K562 (cell line): Measurements from ENCODE around the gene MYO1D. TPM values are rescaled to one million over a fixed set of nuclear protein-coding genes. Genes with fewer than 3 reads are reported as not detected.

Source experiments
- ATF1 ChIP-seq, 2 experiments: fragments of 450-650 bp in 1 of 2; IDR thresholded peaks; 2 replicates each; pipeline ENCODE4 v1.6.1; 2016; ENCODE audit warnings: missing compliant biosample characterization in 1 of 2, missing genetic modification characterization in 1 of 2
- CXXC5 ChIP-seq: fragments of 250-450 bp; sonication (Bioruptor Pico); IDR thresholded peaks from 2 replicates; pipeline ENCODE4 v1.8.0; 2022; ENCODE audit warnings: inconsistent platforms, mild to moderate bottlenecking, moderate library complexity
- ESRRA ChIP-seq: fragments of 450-650 bp; IDR thresholded peaks from 2 replicates; pipeline ENCODE4 v1.6.1; 2014; ENCODE audit warnings: low read depth, mild to moderate bottlenecking, moderate library complexity, borderline replicate concordance
- ETV6 ChIP-seq, 3 experiments: fragments of 150-350 bp in 1 of 3; sonication (generic) in 1 of 3; formaldehyde crosslinking in 1 of 3; IDR thresholded peaks; 2 replicates each; pipeline versions ENCODE4 v1.6.1 to v1.8.0; 2014 to 2022; ENCODE audit warnings: borderline replicate concordance in 2 of 3, low read depth in 2 of 3, antibody characterized with exemption in 1 of 3, low read length in 1 of 3, mild to moderate bottlenecking in 1 of 3, missing genetic modification reagents in 1 of 3
- MEIS2 ChIP-seq: fragments of 450-650 bp; IDR thresholded peaks from 2 replicates; pipeline ENCODE4 v1.6.1; 2014; ENCODE audit warnings: mild to moderate bottlenecking; ENCODE audit not compliant: partially characterized antibody
- MTA1 ChIP-seq: fragments of 450-650 bp; IDR thresholded peaks from 2 replicates; pipeline ENCODE4 v1.6.1; 2017; ENCODE audit warnings: borderline replicate concordance
- MTA2 ChIP-seq: fragments of 450-650 bp; IDR thresholded peaks from 2 replicates; pipeline ENCODE4 v1.6.1; 2016; ENCODE audit warnings: low read depth
- RAD21 ChIP-seq, 2 experiments: fragments of 250-450 bp in 1 of 2; fragments of 450-650 bp in 1 of 2; sonication (Bioruptor Pico) in 1 of 2; formaldehyde crosslinking in 1 of 2; IDR thresholded peaks in 1 of 2; conservative IDR thresholded peaks in 1 of 2; 2 replicates each; pipeline versions ENCODE4 v1.4.0 to v1.8.0; 2020 to 2022; ENCODE audit warnings: mild to moderate bottlenecking in 2 of 2, moderate library complexity in 1 of 2
- SMAD4 ChIP-seq: fragments of 250-450 bp; sonication (Bioruptor Pico); conservative IDR thresholded peaks from 2 replicates; pipeline ENCODE4 v1.8.0; 2021; ENCODE audit warnings: inconsistent platforms, mild to moderate bottlenecking, moderate library complexity
- SMARCE1 ChIP-seq: fragments of 450-650 bp; IDR thresholded peaks from 2 replicates; pipeline ENCODE4 v1.7.1; 2016; ENCODE audit warnings: mild to moderate bottlenecking
- SRSF3 ChIP-seq: fragments of 200-400 bp; formaldehyde crosslinking; IDR thresholded peaks from 2 replicates; pipeline ENCODE4 v1.6.1; 2016; ENCODE audit warnings: mild to moderate bottlenecking, low read length, moderate library complexity; ENCODE audit not compliant: insufficient read depth
- TAL1 ChIP-seq: fragments of 450-650 bp; IDR thresholded peaks from 2 replicates; pipeline ENCODE4 v1.6.1; 2016; ENCODE audit warnings: mild to moderate bottlenecking
- TRIM24 ChIP-seq, 2 experiments: fragments of 450-650 bp; IDR thresholded peaks; 2 replicates each; pipeline ENCODE4 v1.6.1; 2016
- ZBTB17 ChIP-seq: fragments of 450-650 bp; formaldehyde crosslinking; IDR thresholded peaks from 2 replicates; pipeline ENCODE4 v1.4.0; 2020; ENCODE audit warnings: mild to moderate bottlenecking
- ZNF140 ChIP-seq: fragments of 250-450 bp; sonication (Bioruptor Pico); IDR thresholded peaks from 2 replicates; pipeline ENCODE4 v1.8.0; 2021; ENCODE audit warnings: moderate library complexity, mild to moderate bottlenecking, inconsistent platforms
- ZNF239 ChIP-seq: fragments of 250-450 bp; sonication (Bioruptor Pico); IDR thresholded peaks from 2 replicates; pipeline ENCODE4 v1.4.0; 2020; ENCODE audit warnings: mild to moderate bottlenecking
- ZZZ3 ChIP-seq: fragments of 450-650 bp; IDR thresholded peaks from 2 replicates; pipeline ENCODE4 v1.6.1; 2016; ENCODE audit warnings: antibody characterized with exemption, mild to moderate bottlenecking, moderate library complexity
- polyA plus RNA-seq, 8 experiments: library from polyadenylated mRNA; depleted of rRNA in 4 of 8; stranded (reverse) in 5 of 8; unstranded in 3 of 8; fragments of >200 nt; fragmentation: Nextera tagmentation in 2 of 8; fragmentation: Illumina TruSeq in 1 of 8; extraction: Ambion mirVana in 2 of 8; extraction: Trizol in 1 of 8; gene quantifications; 2 replicates each; pipeline versions ENCODE4 v1.2.1 to v1.2.3, GENCODE V29; 2011 to 2014; ENCODE audit warnings: inconsistent platforms in 1 of 8, missing spikeins in 1 of 8
- total RNA-seq, 7 experiments: library from RNA; depleted of rRNA in 6 of 7; stranded (reverse); fragments of >200 nt in 6 of 7; fragmentation: Illumina TruSeq in 2 of 7; extraction: Trizol in 2 of 7; gene quantifications; 2 replicates each; pipeline versions ENCODE4 v1.2.1 to v1.2.3, GENCODE V29; 2011 to 2021; ENCODE audit warnings: low replicate concordance in 1 of 7
- TF ChIP-seq, protein P1 (sequence below): sonication (generic); formaldehyde crosslinking; IDR thresholded peaks from 2 replicates; pipeline ENCODE4 v1.8.1; 2023; ENCODE audit warnings: mild to moderate bottlenecking, missing genetic modification reagents, moderate library complexity
- TF ChIP-seq, protein P2 (sequence below), 2 experiments: fragments of 450-650 bp; formaldehyde crosslinking in 1 of 2; IDR thresholded peaks; 2 replicates each; pipeline versions ENCODE4 v1.4.0 to v1.6.1; 2014 to 2020; ENCODE audit warnings: mild to moderate bottlenecking in 2 of 2, borderline replicate concordance in 1 of 2, low read depth in 1 of 2

The MYO1D gene
- total and polyA plus RNA-seq, 9 of the 15 experiments (the other 6 are each of a cell fraction or from before 2014, with no cell fraction given): 2.1 to 71.2 (median 45.4) TPM

DNA sequence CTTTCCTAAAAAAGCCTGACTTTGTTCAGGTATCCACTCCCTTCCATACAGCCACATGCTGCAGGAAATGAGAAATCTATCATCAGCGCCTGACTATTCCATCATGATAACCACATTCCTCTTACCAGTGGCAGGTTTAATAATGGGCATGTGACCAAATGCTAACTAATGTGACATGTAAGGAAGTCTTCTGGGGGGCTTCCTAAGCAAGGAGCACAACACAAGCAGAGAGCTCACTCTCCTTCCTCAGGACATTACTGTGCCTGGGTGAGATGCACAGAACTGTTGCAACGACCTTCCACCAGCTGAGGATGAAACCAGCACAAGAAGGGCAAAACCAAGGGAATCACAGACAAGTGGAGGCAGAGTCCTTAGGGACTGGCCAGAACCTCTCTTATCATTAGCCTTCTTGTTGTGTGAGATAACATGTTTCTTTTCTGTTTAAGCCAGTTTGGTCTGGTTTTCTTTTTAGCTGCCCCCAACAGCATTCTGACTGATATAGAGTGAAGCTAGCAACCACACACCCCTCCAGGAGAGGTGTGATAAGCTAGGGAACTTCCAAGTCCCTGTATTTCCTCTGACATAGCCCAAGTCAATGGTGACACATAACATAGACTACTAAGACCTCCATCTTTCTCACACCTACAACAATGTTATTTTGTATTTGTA is 16.9 kb downstream of the MYO1D start (continued):
- TF ChIP-seq TAL1 (peak; percentile 80), ZNF239 (CRISPR knock-in tag) (0 out of 2 replicates have a peak, but pooled peaks have one; percentile 33), MEIS2 (peak; percentile 41), ZBTB17 (CRISPR knock-in tag) (no peak), TRIM24 (IDR thresholded peaks at IDR 0.05) (peak; percentile 69 to 91; a peak in 2 of 4 replicates), RAD21 (CRISPR knock-in tag; conservative IDR thresholded peaks at IDR 0.05 in 1 of 2, IDR thresholded peaks at IDR 0.05 in 1 of 2) (peak in 1 of 2 experiments; percentile 23; a peak in 1 of 4 replicates), MTA1 (0 out of 2 replicates have a peak, but pooled peaks have one; percentile 55), ATF1 (CRISPR knock-in tag; IDR thresholded peaks at IDR 0.05) (no peak), ATF1 (tag; IDR thresholded peaks at IDR 0.05) (peak; percentile 33; the same call in 1 of the 2 replicates), SMAD4 (peak; percentile 42; the same call in 1 of the 2 replicates), ZZZ3 (no peak), ZNF140 (CRISPR knock-in tag) (no peak), MTA2 (peak; percentile 60), ESRRA (peak; percentile 86), SMARCE1 (0 out of 2 replicates have a peak, but pooled peaks have one; percentile 70), SRSF3 (no peak), CXXC5 (peak; percentile 23), ETV6 (IDR thresholded peaks at IDR 0.05; ENCODE audit: borderline replicate concordance in 1 of 2, low read depth in 2 of 2, low read length in 1 of 2) (0 out of 4 replicates have a peak, but pooled peaks of 1 of the 2 experiments have one; percentile 3), ETV6 (CRISPR knock-in tag; IDR thresholded peaks at IDR 0.05; ENCODE audit: borderline replicate concordance) (no peak)
- TF ChIP-seq, protein P1, sequence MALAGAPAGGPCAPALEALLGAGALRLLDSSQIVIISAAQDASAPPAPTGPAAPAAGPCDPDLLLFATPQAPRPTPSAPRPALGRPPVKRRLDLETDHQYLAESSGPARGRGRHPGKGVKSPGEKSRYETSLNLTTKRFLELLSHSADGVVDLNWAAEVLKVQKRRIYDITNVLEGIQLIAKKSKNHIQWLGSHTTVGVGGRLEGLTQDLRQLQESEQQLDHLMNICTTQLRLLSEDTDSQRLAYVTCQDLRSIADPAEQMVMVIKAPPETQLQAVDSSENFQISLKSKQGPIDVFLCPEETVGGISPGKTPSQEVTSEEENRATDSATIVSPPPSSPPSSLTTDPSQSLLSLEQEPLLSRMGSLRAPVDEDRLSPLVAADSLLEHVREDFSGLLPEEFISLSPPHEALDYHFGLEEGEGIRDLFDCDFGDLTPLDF (CRISPR knock-in tag): no peak
- TF ChIP-seq, protein P2, sequence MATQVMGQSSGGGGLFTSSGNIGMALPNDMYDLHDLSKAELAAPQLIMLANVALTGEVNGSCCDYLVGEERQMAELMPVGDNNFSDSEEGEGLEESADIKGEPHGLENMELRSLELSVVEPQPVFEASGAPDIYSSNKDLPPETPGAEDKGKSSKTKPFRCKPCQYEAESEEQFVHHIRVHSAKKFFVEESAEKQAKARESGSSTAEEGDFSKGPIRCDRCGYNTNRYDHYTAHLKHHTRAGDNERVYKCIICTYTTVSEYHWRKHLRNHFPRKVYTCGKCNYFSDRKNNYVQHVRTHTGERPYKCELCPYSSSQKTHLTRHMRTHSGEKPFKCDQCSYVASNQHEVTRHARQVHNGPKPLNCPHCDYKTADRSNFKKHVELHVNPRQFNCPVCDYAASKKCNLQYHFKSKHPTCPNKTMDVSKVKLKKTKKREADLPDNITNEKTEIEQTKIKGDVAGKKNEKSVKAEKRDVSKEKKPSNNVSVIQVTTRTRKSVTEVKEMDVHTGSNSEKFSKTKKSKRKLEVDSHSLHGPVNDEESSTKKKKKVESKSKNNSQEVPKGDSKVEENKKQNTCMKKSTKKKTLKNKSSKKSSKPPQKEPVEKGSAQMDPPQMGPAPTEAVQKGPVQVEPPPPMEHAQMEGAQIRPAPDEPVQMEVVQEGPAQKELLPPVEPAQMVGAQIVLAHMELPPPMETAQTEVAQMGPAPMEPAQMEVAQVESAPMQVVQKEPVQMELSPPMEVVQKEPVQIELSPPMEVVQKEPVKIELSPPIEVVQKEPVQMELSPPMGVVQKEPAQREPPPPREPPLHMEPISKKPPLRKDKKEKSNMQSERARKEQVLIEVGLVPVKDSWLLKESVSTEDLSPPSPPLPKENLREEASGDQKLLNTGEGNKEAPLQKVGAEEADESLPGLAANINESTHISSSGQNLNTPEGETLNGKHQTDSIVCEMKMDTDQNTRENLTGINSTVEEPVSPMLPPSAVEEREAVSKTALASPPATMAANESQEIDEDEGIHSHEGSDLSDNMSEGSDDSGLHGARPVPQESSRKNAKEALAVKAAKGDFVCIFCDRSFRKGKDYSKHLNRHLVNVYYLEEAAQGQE (IDR thresholded peaks at IDR 0.05; ENCODE audit: borderline replicate concordance): peak; percentile 99
- TF ChIP-seq, protein P2 (CRISPR knock-in tag; IDR thresholded peaks at IDR 0.05; ENCODE audit: low read depth): no peak
